MM.1S (cell line): ENCODE measurements around the gene PPP1R1C.
"Not testable (repeated sequence)": the region's sequence is repeated elsewhere in the genome, so short reads cannot be mapped to it uniquely, and the experiment has no call there.

Experiments used
- EZH2 ChIP-seq: fragments of 300-600 bp; sonication (generic); optimal IDR thresholded peaks from 2 replicates; pipeline ENCODE3; 2017; ENCODE audit warnings: low read depth, mild to moderate bottlenecking, antibody characterized with exemption, low read length, mixed read lengths
- EZH2phosphoT487 ChIP-seq: fragments of 300-600 bp; sonication (generic); IDR thresholded peaks from 2 replicates; pipeline ENCODE4 v1.6.1; 2018; ENCODE audit warnings: antibody characterized with exemption, low read length
- TF ChIP-seq, protein P1 (sequence below): fragments of 300-600 bp; sonication (generic); IDR thresholded peaks from 2 replicates; pipeline ENCODE4 v1.5.1; 2016; ENCODE audit warnings: antibody characterized with exemption, low read length, mixed read lengths

DNA sequence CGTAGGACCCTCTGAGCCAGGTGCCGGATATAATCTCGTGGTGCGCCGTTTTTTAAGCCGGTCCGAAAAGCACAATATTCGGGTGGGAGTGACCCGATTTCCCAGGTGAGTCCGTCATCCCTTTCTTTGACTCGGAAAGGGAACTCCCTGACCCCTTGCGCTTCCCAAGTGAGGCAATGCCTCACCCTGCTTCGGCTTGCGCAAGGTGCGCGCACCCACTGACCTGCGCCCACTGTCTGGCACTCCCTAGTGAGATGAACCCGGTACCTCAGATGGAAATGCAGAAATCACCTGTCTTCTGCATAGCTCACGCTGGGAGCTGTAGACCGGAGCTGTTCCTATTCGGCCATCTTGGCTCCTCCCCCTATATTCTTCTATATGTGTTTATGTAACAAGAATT, 45.2 kb downstream of the PPP1R1C start:
- TF ChIP-seq EZH2, EZH2phosphoT487: not testable (repeated sequence)
- TF ChIP-seq, protein P1, sequence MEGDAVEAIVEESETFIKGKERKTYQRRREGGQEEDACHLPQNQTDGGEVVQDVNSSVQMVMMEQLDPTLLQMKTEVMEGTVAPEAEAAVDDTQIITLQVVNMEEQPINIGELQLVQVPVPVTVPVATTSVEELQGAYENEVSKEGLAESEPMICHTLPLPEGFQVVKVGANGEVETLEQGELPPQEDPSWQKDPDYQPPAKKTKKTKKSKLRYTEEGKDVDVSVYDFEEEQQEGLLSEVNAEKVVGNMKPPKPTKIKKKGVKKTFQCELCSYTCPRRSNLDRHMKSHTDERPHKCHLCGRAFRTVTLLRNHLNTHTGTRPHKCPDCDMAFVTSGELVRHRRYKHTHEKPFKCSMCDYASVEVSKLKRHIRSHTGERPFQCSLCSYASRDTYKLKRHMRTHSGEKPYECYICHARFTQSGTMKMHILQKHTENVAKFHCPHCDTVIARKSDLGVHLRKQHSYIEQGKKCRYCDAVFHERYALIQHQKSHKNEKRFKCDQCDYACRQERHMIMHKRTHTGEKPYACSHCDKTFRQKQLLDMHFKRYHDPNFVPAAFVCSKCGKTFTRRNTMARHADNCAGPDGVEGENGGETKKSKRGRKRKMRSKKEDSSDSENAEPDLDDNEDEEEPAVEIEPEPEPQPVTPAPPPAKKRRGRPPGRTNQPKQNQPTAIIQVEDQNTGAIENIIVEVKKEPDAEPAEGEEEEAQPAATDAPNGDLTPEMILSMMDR = not testable (repeated sequence)
